Endodermal cell (in vitro differentiated cells): ENCODE results near the gene ZFYVE26. TPM values are rescaled to one million over a fixed set of nuclear protein-coding genes. Genes with fewer than 3 reads are reported as not detected.

Source experiments
- DNase-seq: peaks from one replicate; pipeline ENCODE4 v3.0.0-alpha.2; 2017
- H3K27ac ChIP-seq: 2 replicates; pipeline ENCODE4 v1.5.1; 2013; ENCODE audit warnings: mild to moderate bottlenecking, low read depth, low read length, moderate library complexity
- H3K27me3 ChIP-seq: 2 replicates; pipeline ENCODE4 v1.6.1; 2013; ENCODE audit warnings: mild to moderate bottlenecking, low read length, moderate library complexity; ENCODE audit not compliant: insufficient read depth, control insufficient read depth, poor library complexity, severe bottlenecking
- H3K36me3 ChIP-seq: 2 replicates; pipeline ENCODE4 v1.7.0; 2013; ENCODE audit warnings: mild to moderate bottlenecking, low read length, moderate library complexity; ENCODE audit not compliant: control insufficient read depth, insufficient read depth
- H3K4me1 ChIP-seq: one replicate; pipeline ENCODE4 v1.7.0; 2013; ENCODE audit warnings: low read length; ENCODE audit not compliant: control insufficient read depth, insufficient read depth
- H3K4me3 ChIP-seq: 2 replicates; pipeline ENCODE4 v1.5.1; 2013; ENCODE audit warnings: mild to moderate bottlenecking, low read length, moderate library complexity
- H3K9ac ChIP-seq: 2 replicates; pipeline ENCODE4 v1.6.1; 2013; ENCODE audit warnings: mild to moderate bottlenecking, low read length, moderate library complexity; ENCODE audit not compliant: poor library complexity, severe bottlenecking; ENCODE audit errors: extremely low read depth
- H3K9me3 ChIP-seq: 2 replicates; pipeline ENCODE4 v1.6.1; 2013; ENCODE audit warnings: mild to moderate bottlenecking, low read length, moderate library complexity; ENCODE audit not compliant: control insufficient read depth
- H3K27ac Mint-ChIP-seq: 2 replicates; pipeline ENCODE4 v1.8.0; 2020; ENCODE audit warnings: mixed read lengths
- H3K27me3 Mint-ChIP-seq: 2 replicates; pipeline ENCODE4 v1.8.0; 2021; ENCODE audit warnings: mild to moderate bottlenecking, mixed read lengths; ENCODE audit not compliant: insufficient read depth
- H3K36me3 Mint-ChIP-seq: 2 replicates; pipeline ENCODE4 v1.8.0; 2020; ENCODE audit warnings: low read depth, mixed read lengths
- H3K4me1 Mint-ChIP-seq: 2 replicates; pipeline ENCODE4 v1.8.0; 2020; ENCODE audit warnings: mixed read lengths
- H3K4me3 Mint-ChIP-seq: 2 replicates; pipeline ENCODE4 v1.8.0; 2020; ENCODE audit warnings: mild to moderate bottlenecking, moderate library complexity, mixed read lengths
- H3K9me3 Mint-ChIP-seq: 2 replicates; pipeline ENCODE4 v1.8.0; 2020; ENCODE audit warnings: mild to moderate bottlenecking, mixed read lengths
- WGBS, 2 experiments: methylation state at CpG; one replicate each; pipeline versions ENCODE4 v1.1.5 to v1.1.7; 2013; ENCODE audit warnings: missing lambda C conversion rate in 2 of 2, mixed read lengths in 1 of 2; ENCODE audit not compliant: insufficient coverage in 1 of 2, insufficient read length in 1 of 2; 5-methylcytosine and 5-hydroxymethylcytosine counted together
- total RNA-seq, 2 donors: library from RNA; stranded (reverse); fragmentation: NEBNext Ultra II Directional in 1 of 2; extraction: Animal tissue kit (Norgen Biotek cat#: 25700) in 1 of 2; gene quantifications; 2 replicates in 1 of 2; 3 replicates in 1 of 2; pipeline ENCODE4 v1.2.1, GENCODE V29; 2021
- TF ChIP-seq, protein P1 (sequence below): fragments of 200-600 bp; sonication (generic); conservative IDR thresholded peaks from 2 replicates; pipeline ENCODE4 v1.5.0; 2021; ENCODE audit warnings: antibody characterized with exemption, mild to moderate bottlenecking

The ZFYVE26 gene
- total RNA-seq, 2 donors from 2014 or later = 27.4 to 29.4 TPM

DNA sequence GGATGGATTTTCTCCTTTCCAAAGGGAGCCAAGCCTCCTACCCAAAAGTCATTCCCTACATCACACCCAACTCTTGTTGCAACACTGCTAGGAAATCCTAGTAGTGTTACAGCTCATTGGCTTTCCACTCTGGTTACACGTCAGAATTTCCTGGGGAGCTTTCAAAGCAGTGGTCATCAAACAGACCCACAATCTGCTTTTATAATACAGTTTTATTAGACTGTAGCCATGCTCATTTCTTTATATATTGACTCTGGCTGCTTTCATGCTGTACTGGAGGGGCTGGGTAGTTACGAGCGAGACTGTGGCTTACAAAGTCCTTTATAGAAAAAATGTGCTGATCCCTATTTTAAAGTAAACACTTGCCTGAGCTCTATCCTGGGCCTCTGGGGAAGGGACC is 34.3 kb downstream of the ZFYVE26 start:
- no peaks in the 10 kb centered on the region for H3K9me3 ChIP-seq
- H3K36me3 ChIP-seq = peaks cover 91% of the 10 kb centered on the region
- no peak for DNase-seq
- Mint-ChIP-seq H3K27me3 (no peaks in the 10 kb centered on the region), H3K4me1 (no peaks in the 10 kb centered on the region), H3K36me3 (peaks cover 76% of the 10 kb centered on the region), H3K4me3 (no peak overlapping the region), H3K9me3 (no peaks in the 10 kb centered on the region), H3K27ac (no peak overlapping the region)
- H3K9ac ChIP-seq = no peak overlapping the region
- no peak overlapping the region for H3K27ac ChIP-seq
- H3K4me3 ChIP-seq = no peak overlapping the region
- WGBS, 2 experiments = 50 to 53% methylated on average over 1 to 3 of the region's 3 CpGs
- no peaks in the 10 kb centered on the region for H3K27me3 ChIP-seq
- no peaks in the 10 kb centered on the region for H3K4me1 ChIP-seq
- TF ChIP-seq, protein P1, sequence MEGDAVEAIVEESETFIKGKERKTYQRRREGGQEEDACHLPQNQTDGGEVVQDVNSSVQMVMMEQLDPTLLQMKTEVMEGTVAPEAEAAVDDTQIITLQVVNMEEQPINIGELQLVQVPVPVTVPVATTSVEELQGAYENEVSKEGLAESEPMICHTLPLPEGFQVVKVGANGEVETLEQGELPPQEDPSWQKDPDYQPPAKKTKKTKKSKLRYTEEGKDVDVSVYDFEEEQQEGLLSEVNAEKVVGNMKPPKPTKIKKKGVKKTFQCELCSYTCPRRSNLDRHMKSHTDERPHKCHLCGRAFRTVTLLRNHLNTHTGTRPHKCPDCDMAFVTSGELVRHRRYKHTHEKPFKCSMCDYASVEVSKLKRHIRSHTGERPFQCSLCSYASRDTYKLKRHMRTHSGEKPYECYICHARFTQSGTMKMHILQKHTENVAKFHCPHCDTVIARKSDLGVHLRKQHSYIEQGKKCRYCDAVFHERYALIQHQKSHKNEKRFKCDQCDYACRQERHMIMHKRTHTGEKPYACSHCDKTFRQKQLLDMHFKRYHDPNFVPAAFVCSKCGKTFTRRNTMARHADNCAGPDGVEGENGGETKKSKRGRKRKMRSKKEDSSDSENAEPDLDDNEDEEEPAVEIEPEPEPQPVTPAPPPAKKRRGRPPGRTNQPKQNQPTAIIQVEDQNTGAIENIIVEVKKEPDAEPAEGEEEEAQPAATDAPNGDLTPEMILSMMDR = no peak

DNA sequence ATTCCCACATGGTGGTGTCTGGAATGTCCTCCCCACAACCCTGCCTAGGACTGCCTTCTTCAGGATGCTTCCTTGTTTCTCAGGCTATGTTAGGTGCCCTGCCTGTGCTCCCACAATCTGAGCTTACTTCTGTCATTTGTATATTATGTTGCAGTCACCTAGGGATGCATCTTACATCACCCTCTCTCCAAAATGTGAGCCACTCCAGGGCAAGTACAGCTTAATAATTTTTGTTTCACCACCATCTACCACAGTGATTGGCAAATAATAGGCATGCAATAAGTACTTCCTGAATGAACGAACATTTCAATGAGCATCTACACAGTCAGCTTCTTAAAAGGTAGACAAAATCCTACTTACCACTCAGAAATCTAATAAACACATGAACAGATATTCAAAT is 37.6 kb downstream of the ZFYVE26 start:
- no peak overlapping the region for H3K27ac Mint-ChIP-seq
- peaks cover 78% of the 10 kb centered on the region for H3K36me3 Mint-ChIP-seq
- peaks cover 91% of the 10 kb centered on the region for H3K36me3 ChIP-seq
- H3K27me3 Mint-ChIP-seq = no peaks in the 10 kb centered on the region
- WGBS, 2 experiments = 94 to 100% methylated on average over 1 of the region's 1 CpG
- no peak overlapping the region for H3K27ac ChIP-seq
- H3K27me3 ChIP-seq = no peaks in the 10 kb centered on the region
- H3K9me3 Mint-ChIP-seq = no peaks in the 10 kb centered on the region
- no peak overlapping the region for H3K4me3 ChIP-seq
- H3K4me1 ChIP-seq = no peaks in the 10 kb centered on the region
- no peak overlapping the region for H3K9ac ChIP-seq
- H3K4me3 Mint-ChIP-seq = no peak overlapping the region
- H3K4me1 Mint-ChIP-seq = no peaks in the 10 kb centered on the region
- DNase-seq = no peak
- TF ChIP-seq, protein P1 = no peak
- no peaks in the 10 kb centered on the region for H3K9me3 ChIP-seq

DNA sequence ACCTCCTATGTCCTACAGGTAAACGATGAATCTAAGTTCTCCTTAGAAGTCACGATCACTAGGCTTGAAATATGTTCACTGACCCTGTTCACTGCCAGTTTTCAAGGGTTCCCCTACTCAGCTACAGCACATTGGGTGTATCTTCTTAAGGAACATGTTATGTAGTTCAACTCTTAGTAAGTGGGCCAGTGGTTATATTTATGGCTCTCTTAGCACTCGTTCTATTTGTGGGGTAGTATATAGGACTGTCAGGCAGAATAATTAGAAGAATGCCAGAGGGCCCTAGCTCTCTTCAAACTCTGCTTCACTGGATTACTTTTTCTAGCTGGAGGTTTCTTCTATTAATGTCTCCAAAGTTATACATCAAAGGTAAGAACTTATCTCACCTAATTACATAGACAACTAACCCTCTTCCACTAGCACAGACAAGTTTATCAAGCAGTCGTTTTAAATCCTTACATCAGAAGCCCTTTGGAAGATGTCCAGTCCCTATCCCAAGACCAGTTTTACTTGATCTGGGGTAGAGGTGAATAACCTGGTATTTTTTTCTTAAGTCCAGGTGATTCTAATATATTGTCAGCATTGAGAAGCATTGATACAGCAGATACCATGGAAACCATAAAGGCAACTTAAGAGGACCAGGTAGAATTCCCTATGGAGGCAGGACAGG is 39.6 kb downstream of the ZFYVE26 start:
- Histone ChIP-seq H3K4me1 (no peaks in the 10 kb centered on the region), H3K36me3 (peaks cover 87% of the 10 kb centered on the region), H3K4me3 (no peak overlapping the region), H3K27ac (no peak overlapping the region), H3K9ac (no peak overlapping the region), H3K9me3 (no peaks in the 10 kb centered on the region), H3K27me3 (no peaks in the 10 kb centered on the region)
- Mint-ChIP-seq H3K36me3 (peaks cover 82% of the 10 kb centered on the region), H3K4me3 (no peak overlapping the region), H3K27me3 (no peaks in the 10 kb centered on the region), H3K27ac (no peak overlapping the region), H3K9me3 (no peaks in the 10 kb centered on the region), H3K4me1 (no peaks in the 10 kb centered on the region)
- TF ChIP-seq, protein P1 = no peak
- DNase-seq = no peak
- 80 to 90% methylated on average over 3 to 4 of the region's 4 CpGs for WGBS, 2 experiments
